Activated T-helper 2 cell treated with anti-CD3 and anti-CD28 coated beads, Interferon-gamma antibody, Interleukin-2, Interleukin-4, amounts not matched to agents 10 μg/mL and 5 μg/mL and 100 μg/mL, durations not matched to agents 14 hours and 24 hours and 36 hours (primary cell): ENCODE results near the gene MYH9. TPM values are rescaled to one million over a fixed set of nuclear protein-coding genes. Genes with fewer than 3 reads are reported as not detected.

Experiments used
- DNase-seq: peaks from one replicate; pipeline ENCODE4 v3.0.0; 2021; ENCODE audit warnings: low spot score
- H3K27ac Mint-ChIP-seq: one replicate; pipeline ENCODE4 v1.8.0; 2021; ENCODE audit warnings: mixed read lengths
- H3K27me3 Mint-ChIP-seq: one replicate; pipeline ENCODE4 v1.8.0; 2021; ENCODE audit warnings: low read depth, mixed read lengths
- H3K36me3 Mint-ChIP-seq: one replicate; pipeline ENCODE4 v1.8.0; 2021; ENCODE audit warnings: low read depth, mixed read lengths
- H3K4me1 Mint-ChIP-seq: one replicate; pipeline ENCODE4 v1.8.0; 2021; ENCODE audit warnings: low read depth, mixed read lengths
- H3K4me3 Mint-ChIP-seq: one replicate; pipeline ENCODE4 v1.8.0; 2021; ENCODE audit warnings: low read depth, mild to moderate bottlenecking, moderate library complexity, mixed read lengths
- H3K9me3 Mint-ChIP-seq: one replicate; pipeline ENCODE4 v1.8.0; 2021; ENCODE audit warnings: mixed read lengths
- intact Hi-C: fragments of 100-400 bp; cut with micrococcal nuclease; formaldehyde crosslinking; loops from one replicate; pipeline ENCODE4 v1.15.1; 2023
- total RNA-seq: library from RNA; stranded (reverse); gene quantifications from 2 replicates; pipeline ENCODE4 v1.2.3, GENCODE V29; 2022

Gene MYH9
- total RNA-seq, 1 donor from 2014 or later: 619 TPM

DNA sequence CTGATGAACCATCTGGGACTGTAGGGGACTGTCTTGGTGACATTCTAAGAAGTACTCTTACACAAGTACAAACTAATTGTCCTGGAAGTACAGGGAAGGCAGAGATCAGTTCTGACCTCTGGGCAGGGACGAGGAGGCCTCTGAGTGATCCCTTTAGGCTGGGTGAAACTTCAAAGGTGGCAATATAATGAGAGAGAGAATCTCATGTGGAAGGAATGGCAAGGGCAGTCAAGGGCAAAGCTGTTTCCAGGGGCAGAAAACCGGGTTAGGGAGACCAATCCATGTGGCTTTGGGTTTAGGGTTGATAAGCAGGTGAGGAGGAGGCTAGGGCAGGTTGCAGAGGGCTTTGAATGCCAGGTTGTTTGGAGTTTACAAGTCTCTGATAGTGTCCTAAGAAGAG lies 21.3 kb upstream of the MYH9 start:
- H3K27me3 Mint-ChIP-seq: no peaks in the 10 kb centered on the region
- DNase-seq: no peak
- no peak overlapping the region for H3K4me3 Mint-ChIP-seq
- intact Hi-C loops: loop anchor here (5.0 kb wide), 1 partner anchor 43 kb away; no protein-coding TSS in a partner anchor
- H3K9me3 Mint-ChIP-seq: no peaks in the 10 kb centered on the region
- H3K4me1 Mint-ChIP-seq: peaks cover 41% of the 10 kb centered on the region
- peak overlapping the region; percentile 6 for H3K27ac Mint-ChIP-seq
- H3K36me3 Mint-ChIP-seq: no peaks in the 10 kb centered on the region

GRCh38 chr22:36406721-36407120 lies 19.0 kb upstream of the MYH9 start:
- H3K9me3 Mint-ChIP-seq: no peaks in the 10 kb centered on the region
- no peak overlapping the region for H3K4me3 Mint-ChIP-seq
- intact Hi-C loops: loop anchor here (5.0 kb wide), 1 partner anchor 46 kb away; no protein-coding TSS in a partner anchor
- H3K36me3 Mint-ChIP-seq: no peaks in the 10 kb centered on the region
- no peak for DNase-seq
- H3K27me3 Mint-ChIP-seq: no peaks in the 10 kb centered on the region
- H3K4me1 Mint-ChIP-seq: peaks cover 37% of the 10 kb centered on the region
- no peak overlapping the region for H3K27ac Mint-ChIP-seq

GRCh38 chr22:36405671-36406538 lies 18.1 kb upstream of the MYH9 start:
- H3K4me3 Mint-ChIP-seq: peak overlapping the region; percentile 13
- H3K27me3 Mint-ChIP-seq: no peaks in the 10 kb centered on the region
- H3K4me1 Mint-ChIP-seq: peaks cover 37% of the 10 kb centered on the region
- intact Hi-C loops: loop anchor here (5.0 kb wide), 1 partner anchor 46 kb away; no protein-coding TSS in a partner anchor
- H3K36me3 Mint-ChIP-seq: no peaks in the 10 kb centered on the region
- H3K27ac Mint-ChIP-seq: peak overlapping the region; percentile 92
- no peaks in the 10 kb centered on the region for H3K9me3 Mint-ChIP-seq
- DNase-seq: peak; percentile 43

DNA sequence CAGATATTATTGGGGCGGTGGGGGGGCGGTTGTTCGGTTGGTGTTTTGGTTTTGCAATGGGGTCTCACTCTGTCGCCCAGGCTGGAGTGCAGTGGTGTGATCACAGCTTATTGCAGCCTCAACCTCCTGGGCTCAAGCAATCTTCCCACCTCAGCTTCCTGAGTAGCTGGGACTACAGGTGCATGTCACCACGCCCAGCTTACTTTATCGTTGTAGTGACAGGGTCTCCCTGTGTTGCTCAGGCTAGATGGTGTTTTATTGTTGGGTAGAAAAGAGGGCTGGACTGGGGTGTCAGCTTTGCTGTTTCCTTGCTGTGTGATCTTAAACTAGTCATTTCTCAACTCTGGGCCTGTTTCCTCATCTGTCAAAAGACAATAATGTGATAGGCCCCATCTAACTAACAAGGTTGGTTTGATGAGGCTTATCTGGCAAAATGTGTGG lies 17.5 kb upstream of the MYH9 start:
- Mint-ChIP-seq H3K4me1 (peaks cover 32% of the 10 kb centered on the region), H3K9me3 (no peaks in the 10 kb centered on the region), H3K4me3 (peak overlapping the region; percentile 13), H3K27me3 (no peaks in the 10 kb centered on the region), H3K27ac (peak overlapping the region; percentile 92), H3K36me3 (no peaks in the 10 kb centered on the region)
- intact Hi-C loops: loop anchor here (5.0 kb wide), 1 partner anchor 47 kb away; no protein-coding TSS in a partner anchor
- DNase-seq: peak; percentile 24

GRCh38 chr22:36404446-36404845 lies 16.7 kb upstream of the MYH9 start:
- no peaks in the 10 kb centered on the region for H3K36me3 Mint-ChIP-seq
- H3K4me3 Mint-ChIP-seq: no peak overlapping the region
- intact Hi-C loops: no loop called here
- peaks cover 30% of the 10 kb centered on the region for H3K4me1 Mint-ChIP-seq
- no peaks in the 10 kb centered on the region for H3K27me3 Mint-ChIP-seq
- no peaks in the 10 kb centered on the region for H3K9me3 Mint-ChIP-seq
- H3K27ac Mint-ChIP-seq: no peak overlapping the region
- no peak for DNase-seq

DNA sequence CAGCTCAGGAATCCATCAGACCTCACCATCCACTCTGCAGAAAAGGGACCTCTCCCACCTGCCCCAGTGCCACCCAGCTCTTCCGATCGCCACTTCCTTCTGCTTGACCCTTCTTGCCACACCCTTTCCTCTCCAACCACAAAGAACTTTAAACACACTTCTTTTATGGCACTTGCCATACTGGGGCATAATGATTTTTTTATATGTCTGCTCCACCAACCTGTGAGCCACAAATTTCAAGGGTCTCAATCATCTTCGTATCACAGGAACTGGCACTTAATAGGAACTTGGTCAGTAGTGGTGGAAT lies 11.7 kb upstream of the MYH9 start:
- Mint-ChIP-seq H3K36me3 (no peaks in the 10 kb centered on the region), H3K4me3 (no peak overlapping the region), H3K27ac (peak overlapping the region; percentile 4), H3K27me3 (no peaks in the 10 kb centered on the region), H3K9me3 (no peaks in the 10 kb centered on the region), H3K4me1 (peaks cover 17% of the 10 kb centered on the region)
- intact Hi-C loops: no loop called here
- no peak for DNase-seq

GRCh38 chr22:36398601-36399471 lies 11.1 kb upstream of the MYH9 start:
- H3K27ac Mint-ChIP-seq: no peak overlapping the region
- no peak for DNase-seq
- peaks cover 16% of the 10 kb centered on the region for H3K4me1 Mint-ChIP-seq
- H3K9me3 Mint-ChIP-seq: no peaks in the 10 kb centered on the region
- intact Hi-C loops: no loop called here
- H3K36me3 Mint-ChIP-seq: no peaks in the 10 kb centered on the region
- H3K4me3 Mint-ChIP-seq: no peak overlapping the region
- no peaks in the 10 kb centered on the region for H3K27me3 Mint-ChIP-seq

DNA sequence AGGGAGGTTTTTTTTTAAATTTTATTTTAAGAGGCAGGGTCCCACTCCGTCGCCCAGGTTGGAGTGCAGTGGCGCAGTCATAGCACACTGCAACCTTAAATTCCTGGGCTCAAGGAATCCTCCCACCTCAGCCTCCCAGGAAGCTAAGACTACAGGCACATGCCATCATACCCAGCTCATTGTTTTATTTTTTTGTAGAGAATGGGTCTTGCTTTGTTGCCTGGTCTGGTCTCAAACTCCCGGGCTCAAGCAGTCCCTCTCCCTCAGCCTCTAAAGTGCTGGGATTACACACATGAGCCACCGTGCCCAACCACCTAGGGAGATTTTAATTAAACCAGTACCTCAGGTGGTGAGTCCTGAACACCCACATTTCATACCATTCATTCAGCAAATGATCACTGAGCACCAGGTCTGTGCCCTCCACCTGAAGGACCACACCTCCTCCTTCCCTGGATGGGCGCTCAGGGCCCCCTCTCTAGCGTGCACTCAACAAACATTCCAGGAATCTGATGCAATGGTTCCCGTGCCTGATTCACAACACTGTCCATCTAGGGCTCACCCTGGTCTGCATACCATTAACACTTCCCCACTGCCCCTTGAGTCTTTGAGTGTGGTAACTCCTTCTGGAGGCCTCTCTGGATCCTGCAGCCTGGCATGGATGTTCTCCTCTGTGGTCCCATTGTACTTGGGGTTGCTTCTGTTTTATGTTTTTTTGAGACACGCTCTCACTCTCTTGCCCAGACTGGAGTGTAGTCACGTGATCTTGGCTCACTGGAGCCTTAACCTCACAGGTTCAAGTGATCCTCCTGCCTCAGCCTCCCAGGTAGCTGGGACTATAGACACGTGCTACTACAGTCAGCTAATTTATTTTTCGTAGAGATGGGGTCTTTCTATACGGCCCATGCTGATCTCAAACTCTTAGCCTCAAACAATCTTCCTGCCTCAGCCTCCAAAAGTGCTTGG lies 9.6 kb upstream of the MYH9 start:
- no peak for DNase-seq
- Mint-ChIP-seq H3K4me3 (no peak overlapping the region), H3K4me1 (peaks cover 16% of the 10 kb centered on the region), H3K27me3 (no peaks in the 10 kb centered on the region), H3K9me3 (no peaks in the 10 kb centered on the region), H3K27ac (no peak overlapping the region), H3K36me3 (no peaks in the 10 kb centered on the region)
- intact Hi-C loops: no loop called here

DNA sequence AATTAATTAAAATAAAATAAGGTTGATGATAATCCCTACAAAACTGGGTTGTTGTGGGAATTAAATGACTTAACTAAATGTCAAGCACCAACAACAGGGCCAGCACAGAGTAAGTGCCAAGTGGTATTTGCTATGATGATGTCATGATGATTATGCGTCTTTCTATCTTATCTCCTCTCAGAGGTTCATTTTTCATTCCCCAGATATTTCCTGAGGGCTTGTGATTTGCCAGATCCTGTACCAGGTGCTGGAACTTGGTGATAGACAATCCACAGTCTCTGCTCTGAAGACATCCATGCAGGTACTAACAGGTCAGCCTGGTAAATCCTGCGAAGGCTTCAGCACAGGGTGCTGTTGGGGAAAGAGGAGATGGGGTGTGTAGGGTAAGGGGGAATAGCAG lies 8.1 kb upstream of the MYH9 start:
- Mint-ChIP-seq H3K4me3 (no peak overlapping the region), H3K27me3 (no peaks in the 10 kb centered on the region), H3K27ac (peak overlapping the region; percentile 25), H3K4me1 (peaks cover 20% of the 10 kb centered on the region), H3K36me3 (peaks cover 3% of the 10 kb centered on the region), H3K9me3 (no peaks in the 10 kb centered on the region)
- DNase-seq: no peak
- intact Hi-C loops: no loop called here

GRCh38 chr22:36395055-36395849 lies 7.5 kb upstream of the MYH9 start:
- Mint-ChIP-seq H3K4me1 (peaks cover 20% of the 10 kb centered on the region), H3K27me3 (no peaks in the 10 kb centered on the region), H3K36me3 (peaks cover 3% of the 10 kb centered on the region), H3K4me3 (no peak overlapping the region), H3K27ac (no peak overlapping the region), H3K9me3 (no peaks in the 10 kb centered on the region)
- no peak for DNase-seq
- intact Hi-C loops: no loop called here

GRCh38 chr22:36391638-36392037 lies 3.9 kb upstream of the MYH9 start:
- no peak for DNase-seq
- H3K27ac Mint-ChIP-seq: no peak overlapping the region
- H3K27me3 Mint-ChIP-seq: no peaks in the 10 kb centered on the region
- peaks cover 18% of the 10 kb centered on the region for H3K4me1 Mint-ChIP-seq
- H3K36me3 Mint-ChIP-seq: peaks cover 5% of the 10 kb centered on the region
- intact Hi-C loops: no loop called here
- H3K4me3 Mint-ChIP-seq: no peak overlapping the region
- H3K9me3 Mint-ChIP-seq: no peaks in the 10 kb centered on the region
